HepG2 (cell line): ENCODE results near the gene DNAI4. TPM values are rescaled to one million over a fixed set of nuclear protein-coding genes. Genes with fewer than 3 reads are reported as not detected.

Experiments
- ATAC-seq: fragments of 200-7000 bp; cut with Tn5 transposase; 3 replicates; pipeline ENCODE4 v1.9.1; 2020; ENCODE audit warnings: mild to moderate bottlenecking, moderate library complexity
- BruUV-seq: library from RNA; stranded (reverse); fragments of 400-500 nt; replicated peaks from 2 replicates; lab custom pipeline; 2021; lab: Mats Ljungman, UMichigan
- CTCF ChIA-PET: fragments of 300-600 bp; formaldehyde crosslinking; extraction: SDS; loops from one replicate; lab custom pipeline; 2021; ENCODE audit warnings: low total read pairs, inconsistent platforms, low intra/inter-chr PET ratio; lab: Yijun Ruan, JAX
- POLR2A ChIA-PET: fragments of 350-600 bp; sonication (Branson Sonifier 250); formaldehyde crosslinking; loops from one replicate; lab custom pipeline; 2020; ENCODE audit warnings: antibody characterized with exemption, inconsistent platforms; lab: Yijun Ruan, JAX
- DNase-seq: peaks from one replicate; pipeline ENCODE4 v3.0.0-alpha.2; 2015; ENCODE audit warnings: low spot score
- FAIRE-seq: peaks from 3 replicates; lab custom pipeline; 2011; peaks lifted over from hg19 to GRCh38; lab: Jason Lieb, UNC
- H2AFZ ChIP-seq: one replicate; pipeline ENCODE4 v1.6.1; 2011; ENCODE audit warnings: low read length, inconsistent platforms
- H3K27ac ChIP-seq: fragments of 300-600 bp; 3 replicates; pipeline ENCODE4 v1.8.0; 2011; ENCODE audit warnings: mixed run types, mild to moderate bottlenecking, mixed read lengths, low read length, inconsistent platforms; ENCODE audit not compliant: insufficient read depth; ENCODE audit errors: extremely low read length
- H3K27me3 ChIP-seq, 2 experiments: fragments of 200-600 bp in 1 of 2; 2 replicates in 1 of 2; 3 replicates in 1 of 2; pipeline versions ENCODE4 v1.6.0 to v1.8.0; 2011; ENCODE audit warnings: low read length in 2 of 2, mild to moderate bottlenecking in 2 of 2, moderate library complexity in 2 of 2, inconsistent platforms in 1 of 2; ENCODE audit not compliant: insufficient read depth in 2 of 2, control insufficient read depth in 1 of 2
- H3K36me3 ChIP-seq, 2 experiments: fragments of 200-600 bp in 1 of 2; replicated peaks in 1 of 2; 2 replicates in 1 of 2; 3 replicates in 1 of 2; pipeline versions ENCODE4 v1.5.1 to v1.8.0; 2011; ENCODE audit warnings: low read length in 2 of 2, inconsistent platforms in 1 of 2; ENCODE audit not compliant: insufficient read depth in 2 of 2, control insufficient read depth in 1 of 2
- H3K4me1 ChIP-seq: 2 replicates; pipeline ENCODE4 v1.5.1; 2012; ENCODE audit warnings: low read length, inconsistent platforms; ENCODE audit not compliant: insufficient read depth
- H3K4me2 ChIP-seq: 2 replicates; pipeline ENCODE4 v1.6.0; 2011; ENCODE audit warnings: low read depth, low read length, inconsistent platforms
- H3K4me3 ChIP-seq, 3 experiments: fragments of 200-600 bp in 1 of 3; sonication (generic), shearing (Covaris generic) in 1 of 3; replicated peaks in 1 of 3; 2 replicates each; pipeline ENCODE4 v1.5.1; 2011 to 2016; ENCODE audit warnings: low read length in 3 of 3, inconsistent platforms in 2 of 3, low read depth in 2 of 3, mild to moderate bottlenecking in 2 of 3, control low read depth in 1 of 3, mixed read lengths in 1 of 3; ENCODE audit not compliant: insufficient read depth in 1 of 3
- H3K79me2 ChIP-seq: one replicate; pipeline ENCODE4 v1.6.1; 2011; ENCODE audit warnings: low read length, inconsistent platforms; ENCODE audit not compliant: insufficient read depth
- H3K9ac ChIP-seq: 2 replicates; pipeline ENCODE4 v1.6.0; 2011; ENCODE audit warnings: mild to moderate bottlenecking, low read depth, low read length, inconsistent platforms; ENCODE audit not compliant: insufficient read depth
- H3K9me3 ChIP-seq: 2 replicates; pipeline ENCODE4 v1.5.1; 2012; ENCODE audit warnings: mild to moderate bottlenecking, low read length
- H4K20me1 ChIP-seq: 2 replicates; pipeline ENCODE4 v1.6.0; 2011; ENCODE audit warnings: inconsistent platforms, mild to moderate bottlenecking, low read length, moderate library complexity; ENCODE audit not compliant: insufficient read depth
- DMAP1 ChIP-seq: IDR thresholded peaks from 2 replicates; pipeline ENCODE4 v1.6.1; 2016
- FOXJ3 ChIP-seq: sonication (generic); formaldehyde crosslinking; IDR thresholded peaks from 2 replicates; pipeline ENCODE4 v1.4.0; 2020; ENCODE audit warnings: missing genetic modification reagents, mild to moderate bottlenecking, borderline replicate concordance
- GLI4 ChIP-seq: sonication (generic); formaldehyde crosslinking; IDR thresholded peaks from 2 replicates; pipeline ENCODE4 v1.5.1; 2020; ENCODE audit warnings: missing genetic modification reagents, mild to moderate bottlenecking, moderate library complexity, borderline replicate concordance
- MEIS2 ChIP-seq: sonication (generic); formaldehyde crosslinking; IDR thresholded peaks from 2 replicates; pipeline ENCODE4 v1.9.0; 2021; ENCODE audit warnings: mild to moderate bottlenecking, missing genetic modification reagents
- ZC3H13 ChIP-seq: sonication (generic); formaldehyde crosslinking; IDR thresholded peaks from 2 replicates; pipeline ENCODE4 v1.8.1; 2023; ENCODE audit warnings: mild to moderate bottlenecking, missing genetic modification reagents, moderate library complexity
- ZFX ChIP-seq: sonication (generic); formaldehyde crosslinking; IDR thresholded peaks from 2 replicates; pipeline ENCODE4 v1.4.0; 2020; ENCODE audit warnings: mild to moderate bottlenecking, low read depth, missing genetic modification reagents, moderate library complexity
- ZNF563 ChIP-seq: sonication (generic); formaldehyde crosslinking; IDR thresholded peaks from 2 replicates; pipeline ENCODE4 v1.8.0; 2022; ENCODE audit warnings: mild to moderate bottlenecking, moderate library complexity, missing genetic modification reagents
- ZNF567 ChIP-seq: sonication (generic); formaldehyde crosslinking; IDR thresholded peaks from 2 replicates; pipeline ENCODE4 v1.8.1; 2023; ENCODE audit warnings: mild to moderate bottlenecking, missing genetic modification reagents, borderline replicate concordance
- ZNF776 ChIP-seq: sonication (generic); formaldehyde crosslinking; IDR thresholded peaks from 2 replicates; pipeline ENCODE4 v1.4.0; 2020; ENCODE audit warnings: mild to moderate bottlenecking, missing genetic modification reagents
- WGBS: methylation state at CpG from one replicate; pipeline ENCODE4 v1.1.6; 2017; ENCODE audit warnings: low lambda C conversion rate; 5-methylcytosine and 5-hydroxymethylcytosine counted together
- in situ Hi-C: cut with HindIII; loops from 2 replicates; pipeline ENCODE4 v1.10.0; 2017; ENCODE audit warnings: low pct_unique_long_range_greater_than_20kb; ENCODE audit not compliant: extremely low pct_ligation_motif_present
- intact Hi-C: fragments of 100-400 bp; cut with micrococcal nuclease; formaldehyde crosslinking; loops from one replicate; pipeline ENCODE4 v1.10.0; 2022; ENCODE audit not compliant: unreplicated experiment
- polyA plus RNA-seq, 8 experiments: library from polyadenylated mRNA; depleted of rRNA in 3 of 8; stranded (reverse) in 7 of 8; unstranded in 1 of 8; fragments of >200 nt; fragmentation: Illumina TruSeq in 4 of 8; extraction: Trizol in 4 of 8; gene quantifications; 2 replicates each; pipeline versions ENCODE4 v1.2.1 to v1.2.3, GENCODE V29; 2011 to 2016; ENCODE audit warnings: low read depth in 4 of 8, missing spikeins in 1 of 8, mixed read lengths in 1 of 8; ENCODE audit not compliant: insufficient read depth in 1 of 8
- total RNA-seq, 5 experiments: library from RNA; depleted of rRNA; stranded (reverse); fragments of >200 nt; fragmentation: Illumina TruSeq; extraction: Trizol; gene quantifications; 2 replicates each; pipeline ENCODE4 v1.2.3, GENCODE V29; 2016; ENCODE audit warnings: low read depth in 1 of 5
- TF ChIP-seq, protein P1 (sequence below): IDR thresholded peaks from 2 replicates; pipeline ENCODE4 v1.6.1; 2016; ENCODE audit warnings: low read depth, control low read depth

The DNAI4 gene
- total and polyA plus RNA-seq, 2 of the 13 experiments (the other 11 are each of a cell fraction or from before 2014, with no cell fraction given), result 0.04 to 0.08 TPM

- H3K9ac ChIP-seq, result no peak overlapping the region
- no peaks in the 10 kb centered on the region for H4K20me1 ChIP-seq
- H2AFZ ChIP-seq, result no peak overlapping the region
- CTCF ChIA-PET, result no interaction called here
- no peak overlapping the region for H3K4me2 ChIP-seq
- WGBS, result 87% methylated on average over 3 of the region's 3 CpGs
- TF ChIP-seq ZNF567 (CRISPR knock-in tag) (no peak), DMAP1 (CRISPR knock-in tag) (no peak), FOXJ3 (CRISPR knock-in tag) (no peak)
- intact Hi-C loops, result no loop called here
- no peaks in the 10 kb centered on the region for H3K9me3 ChIP-seq
- POLR2A ChIA-PET, result no interaction called here
- in situ Hi-C loops, result no loop called here
- H3K4me1 ChIP-seq, result peaks cover 21% of the 10 kb centered on the region
- no peaks in the 10 kb centered on the region for H3K36me3 ChIP-seq
- no peaks in the 10 kb centered on the region; a peak in 1 of 5 replicates for H3K27me3 ChIP-seq
- H3K27ac ChIP-seq, result no peak overlapping the region
- DNase-seq (no peak), FAIRE-seq (no peak), ATAC-seq (no peak)
- H3K79me2 ChIP-seq, result peaks cover 12% of the 10 kb centered on the region
- no TSS peak for BruUV-seq
- H3K4me3 ChIP-seq, result no peak overlapping the region
These were observed 4.8 kb downstream of the DNAI4 start for GRCh38 chr1:66919828-66920227.

DNA sequence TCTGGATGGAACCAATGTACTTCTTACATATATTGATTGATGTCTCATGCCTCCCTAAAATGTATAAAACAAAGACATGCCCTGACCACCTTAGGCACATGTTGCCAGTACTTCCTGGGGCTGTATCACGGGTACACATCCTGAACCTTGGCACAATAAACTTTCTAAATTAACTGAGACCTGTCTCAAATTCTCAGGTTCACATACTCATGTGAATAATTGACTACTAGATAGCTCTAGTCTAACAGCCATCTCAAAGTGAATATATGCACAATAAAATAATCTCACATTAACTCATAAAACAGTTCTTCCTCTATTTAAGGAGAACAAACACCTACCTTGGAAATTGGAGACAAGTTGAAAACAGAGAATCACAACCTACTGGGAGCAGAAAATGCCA lies 5.6 kb downstream of the DNAI4 start:
- intact Hi-C loops (no loop called here), in situ Hi-C loops (no loop called here)
- H3K4me3 ChIP-seq, result no peak overlapping the region
- no peak overlapping the region for H3K4me2 ChIP-seq
- H3K36me3 ChIP-seq, result no peaks in the 10 kb centered on the region
- no peak for FAIRE-seq
- no peaks in the 10 kb centered on the region for H3K9me3 ChIP-seq
- H3K27ac ChIP-seq, result no peak overlapping the region
- BruUV-seq, result no TSS peak
- WGBS, result 83% methylated on average over 1 of the region's 1 CpG
- H2AFZ ChIP-seq, result no peak overlapping the region
- no peaks in the 10 kb centered on the region for H4K20me1 ChIP-seq
- H3K9ac ChIP-seq, result no peak overlapping the region
- CTCF ChIA-PET, result no interaction called here
- ATAC-seq, result no peak
- peaks cover 27% of the 10 kb centered on the region for H3K4me1 ChIP-seq
- TF ChIP-seq GLI4 (CRISPR knock-in tag) (no peak), MEIS2 (CRISPR knock-in tag) (no peak), ZC3H13 (CRISPR knock-in tag) (no peak), ZNF563 (no peak), ZFX (no peak), ZNF776 (CRISPR knock-in tag) (no peak)
- TF ChIP-seq, protein P1, sequence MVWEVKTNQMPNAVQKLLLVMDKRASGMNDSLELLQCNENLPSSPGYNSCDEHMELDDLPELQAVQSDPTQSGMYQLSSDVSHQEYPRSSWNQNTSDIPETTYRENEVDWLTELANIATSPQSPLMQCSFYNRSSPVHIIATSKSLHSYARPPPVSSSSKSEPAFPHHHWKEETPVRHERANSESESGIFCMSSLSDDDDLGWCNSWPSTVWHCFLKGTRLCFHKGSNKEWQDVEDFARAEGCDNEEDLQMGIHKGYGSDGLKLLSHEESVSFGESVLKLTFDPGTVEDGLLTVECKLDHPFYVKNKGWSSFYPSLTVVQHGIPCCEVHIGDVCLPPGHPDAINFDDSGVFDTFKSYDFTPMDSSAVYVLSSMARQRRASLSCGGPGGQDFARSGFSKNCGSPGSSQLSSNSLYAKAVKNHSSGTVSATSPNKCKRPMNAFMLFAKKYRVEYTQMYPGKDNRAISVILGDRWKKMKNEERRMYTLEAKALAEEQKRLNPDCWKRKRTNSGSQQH (CRISPR knock-in tag), result no peak
- peaks cover 12% of the 10 kb centered on the region for H3K79me2 ChIP-seq
- no peak for DNase-seq
- POLR2A ChIA-PET, result no interaction called here
- no peaks in the 10 kb centered on the region; a peak in 1 of 5 replicates for H3K27me3 ChIP-seq
